Lung (tissue), 12 donors: ENCODE measurements around the gene PCDHGA1. TPM values are rescaled to one million over a fixed set of nuclear protein-coding genes. Genes with fewer than 3 reads are reported as not detected.

Source experiments
- ATAC-seq: fragments of 200-7000 bp; cut with Tn5 transposase; one replicate; pipeline ENCODE4 v1.9.1; 2020; ENCODE audit warnings: moderate number of reproducible peaks; ENCODE audit not compliant: insufficient read depth, low FRiP score
- DNase-seq, 3 donors: peaks; one replicate each; pipeline ENCODE4 v3.0.0-alpha.2; 2013 to 2017
- H3K27ac ChIP-seq, 2 donors: one replicate each; pipeline ENCODE4 v1.5.1; 2013; ENCODE audit warnings: mild to moderate bottlenecking in 2 of 2, moderate library complexity in 2 of 2, control low read depth in 1 of 2, inconsistent platforms in 1 of 2, low read depth in 1 of 2, low read length in 1 of 2
- H3K27me3 ChIP-seq, 3 donors: one replicate each; pipeline ENCODE4 v1.5.1; 2013; ENCODE audit warnings: low read length in 2 of 3; ENCODE audit not compliant: control insufficient read depth in 3 of 3, insufficient read depth in 3 of 3
- H3K36me3 ChIP-seq, 4 donors: one replicate each; pipeline ENCODE4 v1.5.1; 2013; ENCODE audit warnings: low read length in 4 of 4, mild to moderate bottlenecking in 1 of 4, moderate library complexity in 1 of 4; ENCODE audit not compliant: control insufficient read depth in 4 of 4, insufficient read depth in 4 of 4
- H3K4me1 ChIP-seq, 5 donors: one replicate each; pipeline ENCODE4 v1.5.1; 2013; ENCODE audit warnings: low read length in 5 of 5, mild to moderate bottlenecking in 2 of 5, moderate library complexity in 1 of 5; ENCODE audit not compliant: control insufficient read depth in 5 of 5, insufficient read depth in 5 of 5
- H3K4me3 ChIP-seq: one replicate; pipeline ENCODE4 v1.5.1; 2013; ENCODE audit warnings: mild to moderate bottlenecking, control low read depth, moderate library complexity
- H3K9ac ChIP-seq, 2 donors: one replicate each; pipeline ENCODE4 v1.5.1; 2013; ENCODE audit warnings: low read length in 2 of 2, control low read depth in 1 of 2; ENCODE audit not compliant: insufficient read depth in 1 of 2
- H3K9me3 ChIP-seq, 4 donors: one replicate each; pipeline ENCODE4 v1.5.1; 2013; ENCODE audit warnings: low read length in 3 of 4, mild to moderate bottlenecking in 1 of 4, moderate library complexity in 1 of 4; ENCODE audit not compliant: control insufficient read depth in 4 of 4, insufficient read depth in 3 of 4
- CTCF ChIP-seq: IDR thresholded peaks from 2 replicates; pipeline ENCODE4 v1.5.1; 2012; ENCODE audit warnings: mild to moderate bottlenecking; ENCODE audit errors: control extremely low read depth, extremely low read depth
- WGBS, 2 donors: extraction: QIAGEN DNeasy Blood & Tissue Kit; methylation state at CpG; one replicate each; pipeline ENCODE4 v1.1.7; 2013; 5-methylcytosine and 5-hydroxymethylcytosine counted together
- polyA plus RNA-seq, 2 donors: library from polyadenylated mRNA; stranded (reverse); fragments of 200-250 nt; gene quantifications; one replicate each; pipeline ENCODE4 v1.2.1, GENCODE V29; 2013
- total RNA-seq, 2 donors: library from RNA; depleted of rRNA in 1 of 2; stranded (reverse); fragments of >200 nt in 1 of 2; gene quantifications; one replicate each; pipeline ENCODE4 v1.2.1, GENCODE V29; 2014 to 2021
- donor health status: control.
- donor health status: control.
- donor health status: Bipolar disorder and iron deficiency.
- donor health status: healthy.
- donor health status: DM: yes; HTN: yes; CAD: no.

The PCDHGA1 gene
- total and polyA plus RNA-seq, 4 donors: 0.15 to 0.71 (median 0.36) TPM

- WGBS, 2 donors: 54 to 61% methylated on average over 3 of the region's 3 CpGs
- peaks cover 8 to 39% (median 10%) of the 10 kb centered on the region in 4 donors for H3K36me3 ChIP-seq
- H3K27ac ChIP-seq: peak overlapping the region; percentile 64 to 90
Observed at GRCh38 chr5:141519605-141520565, 189.6 kb downstream of the PCDHGA1 start.

GRCh38 chr5:141521244-141521781 is 191.0 kb downstream of the PCDHGA1 start:
- no peaks in the 10 kb centered on the region for H3K9me3 ChIP-seq
- H3K9ac ChIP-seq: peak overlapping the region in 1 of 2 donors; percentile 78
- H3K27ac ChIP-seq: peak overlapping the region; percentile 61 to 90
- no peak for TF ChIP-seq CTCF
- H3K27me3 ChIP-seq: no peaks in the 10 kb centered on the region
- peaks cover 8 to 89% (median 31%) of the 10 kb centered on the region in 5 donors for H3K4me1 ChIP-seq
- DNase-seq (peak; percentile 71 to 96 (median 95)), ATAC-seq (peak; percentile 35)
- H3K36me3 ChIP-seq: peaks cover 8 to 36% (median 10%) of the 10 kb centered on the region in 4 donors
- WGBS, 2 donors: 40 to 46% methylated on average over 2 of the region's 2 CpGs
- H3K4me3 ChIP-seq: no peak overlapping the region

More at GRCh38 chr5:141519605-141520565, 189.6 kb downstream of the PCDHGA1 start:
- no peak for TF ChIP-seq CTCF
- Histone ChIP-seq H3K9ac (no peak overlapping the region), H3K27me3 (no peaks in the 10 kb centered on the region), H3K9me3 (no peaks in the 10 kb centered on the region), H3K4me1 (peaks cover 11 to 83% (median 25%) of the 10 kb centered on the region in 5 donors), H3K4me3 (no peak overlapping the region)
- no peak for ATAC-seq
- peak in 2 of 3 donors; percentile 46 to 74 for DNase-seq

- H3K4me1 ChIP-seq: peaks cover 8 to 91% (median 31%) of the 10 kb centered on the region in 5 donors
- ATAC-seq: no peak
- 10 to 34% methylated on average over 2 of the region's 2 CpGs for WGBS, 2 donors
- peak overlapping the region in 1 of 2 donors; percentile 90 for H3K27ac ChIP-seq
- no peaks in the 10 kb centered on the region for H3K27me3 ChIP-seq
- peak overlapping the region in 1 of 2 donors; percentile 69 for H3K9ac ChIP-seq
- peaks cover 7 to 35% (median 13%) of the 10 kb centered on the region in 4 donors for H3K36me3 ChIP-seq
- no peak for TF ChIP-seq CTCF
- no peaks in the 10 kb centered on the region for H3K9me3 ChIP-seq
- no peak overlapping the region for H3K4me3 ChIP-seq
- no peak for DNase-seq
Observed at GRCh38 chr5:141522301-141522700, 192.0 kb downstream of the PCDHGA1 start.
